GM13976 (cell line): ENCODE data around the gene BCAS3.

Experiments used
- DNase-seq: peaks from one replicate; pipeline ENCODE4 v3.0.0; 2012; ENCODE audit warnings: low spot score
- in situ Hi-C: fragments of 300-500 bp; cut with MboI; formaldehyde crosslinking; loops from one replicate; pipeline ENCODE4 v1.12.0; 2022; ENCODE audit warnings: low sequenced_read_pairs, mixed read lengths, inconsistent platforms; ENCODE audit not compliant: unreplicated experiment
- TF ChIP-seq, protein P1 (sequence below): IDR thresholded peaks from 2 replicates; pipeline ENCODE4 v1.5.1; 2012; ENCODE audit warnings: borderline replicate concordance, mild to moderate bottlenecking; ENCODE audit not compliant: insufficient read depth; ENCODE audit errors: extremely low read depth, missing control alignments, control extremely low read depth

BCAS3 gene

DNA sequence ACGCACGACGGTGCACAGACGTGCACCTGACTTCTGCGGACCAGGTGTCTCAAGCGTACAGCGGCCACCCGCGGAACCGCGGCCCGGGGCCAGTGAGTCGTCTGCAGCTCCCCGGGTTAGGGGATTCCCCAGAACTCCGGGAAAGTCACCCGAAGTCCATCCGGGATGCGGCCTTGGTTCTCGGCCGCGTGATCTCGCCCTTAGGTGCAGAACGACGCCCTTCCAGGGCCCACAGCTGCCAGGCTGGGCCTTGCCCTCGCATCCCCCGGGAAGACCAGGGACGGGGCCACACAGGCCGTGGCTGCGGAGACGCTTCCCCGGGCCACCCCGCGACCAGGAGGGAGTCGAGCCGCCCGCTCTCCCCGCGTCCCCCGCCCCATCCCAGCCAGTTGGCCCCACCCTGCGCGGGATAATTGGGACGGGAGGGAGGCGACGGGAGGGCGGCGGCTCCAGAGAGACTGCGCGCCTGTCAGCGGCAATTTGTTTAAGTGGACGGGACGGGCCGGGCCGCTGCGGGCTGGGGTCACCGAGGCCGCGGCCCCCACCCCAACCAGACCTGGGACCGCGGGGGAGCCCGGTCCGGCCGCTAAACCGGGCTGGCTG, 718.4 kb downstream of the BCAS3 start:
- TF ChIP-seq, protein P1, sequence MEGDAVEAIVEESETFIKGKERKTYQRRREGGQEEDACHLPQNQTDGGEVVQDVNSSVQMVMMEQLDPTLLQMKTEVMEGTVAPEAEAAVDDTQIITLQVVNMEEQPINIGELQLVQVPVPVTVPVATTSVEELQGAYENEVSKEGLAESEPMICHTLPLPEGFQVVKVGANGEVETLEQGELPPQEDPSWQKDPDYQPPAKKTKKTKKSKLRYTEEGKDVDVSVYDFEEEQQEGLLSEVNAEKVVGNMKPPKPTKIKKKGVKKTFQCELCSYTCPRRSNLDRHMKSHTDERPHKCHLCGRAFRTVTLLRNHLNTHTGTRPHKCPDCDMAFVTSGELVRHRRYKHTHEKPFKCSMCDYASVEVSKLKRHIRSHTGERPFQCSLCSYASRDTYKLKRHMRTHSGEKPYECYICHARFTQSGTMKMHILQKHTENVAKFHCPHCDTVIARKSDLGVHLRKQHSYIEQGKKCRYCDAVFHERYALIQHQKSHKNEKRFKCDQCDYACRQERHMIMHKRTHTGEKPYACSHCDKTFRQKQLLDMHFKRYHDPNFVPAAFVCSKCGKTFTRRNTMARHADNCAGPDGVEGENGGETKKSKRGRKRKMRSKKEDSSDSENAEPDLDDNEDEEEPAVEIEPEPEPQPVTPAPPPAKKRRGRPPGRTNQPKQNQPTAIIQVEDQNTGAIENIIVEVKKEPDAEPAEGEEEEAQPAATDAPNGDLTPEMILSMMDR, result no peak
- no peak for DNase-seq
- in situ Hi-C loops, result no loop called here

DNA sequence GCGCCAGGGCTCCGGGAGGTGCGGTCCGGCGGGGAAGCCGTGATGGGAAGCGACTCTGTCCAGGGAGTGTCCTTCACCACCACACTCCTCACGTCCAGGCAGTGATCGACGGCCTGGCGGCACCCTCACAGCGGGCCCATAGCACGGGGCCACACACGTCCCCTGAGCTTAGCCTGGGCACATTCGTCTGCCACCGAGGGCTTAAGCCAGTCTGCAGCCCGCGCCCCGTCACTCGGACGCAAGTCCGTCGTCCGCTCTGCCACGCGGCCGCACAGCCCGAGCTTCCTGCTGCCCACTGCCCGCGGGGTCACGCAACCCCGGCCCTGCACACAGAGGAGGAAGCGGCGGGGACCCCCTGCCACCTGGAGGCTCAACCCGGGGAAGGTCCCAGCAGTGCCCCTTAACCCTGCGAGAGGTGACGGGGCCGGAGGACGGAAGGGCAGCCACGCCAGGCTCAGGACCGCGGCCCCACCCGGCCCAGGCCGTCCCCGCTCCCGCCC, 719.0 kb downstream of the BCAS3 start:
- DNase-seq, result no peak

GRCh38 chr17:61397086-61397842, 719.6 kb downstream of the BCAS3 start:
- in situ Hi-C loops, result no loop called here
- TF ChIP-seq, protein P1, result no peak
- no peak for DNase-seq

More for the DNA sequence above, 719.0 kb downstream of the BCAS3 start:
- TF ChIP-seq, protein P1, result no peak
- in situ Hi-C loops, result no loop called here

DNA sequence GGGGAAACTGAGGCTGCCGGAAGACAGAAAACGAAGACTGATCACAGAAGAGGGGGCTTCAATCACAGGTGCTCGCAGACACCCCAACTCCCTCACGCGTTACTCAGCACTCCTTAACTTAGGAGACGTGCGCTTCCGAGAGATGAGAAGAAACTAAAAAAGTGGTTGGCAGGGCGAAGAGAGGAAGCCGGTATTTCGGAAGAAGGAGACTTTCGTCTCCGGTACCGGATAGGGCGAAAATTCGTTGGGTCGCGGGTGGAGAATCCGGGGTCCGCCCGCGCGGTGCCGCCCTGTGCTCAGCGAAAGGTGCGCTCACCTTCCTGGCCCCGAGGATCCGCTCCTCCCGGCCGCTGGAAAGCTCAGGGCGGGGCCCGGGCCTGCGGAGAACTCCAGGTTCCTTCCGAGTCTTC, 721.1 kb downstream of the BCAS3 start:
- TF ChIP-seq, protein P1, result no peak
- no peak for DNase-seq
- in situ Hi-C loops, result no loop called here

DNA sequence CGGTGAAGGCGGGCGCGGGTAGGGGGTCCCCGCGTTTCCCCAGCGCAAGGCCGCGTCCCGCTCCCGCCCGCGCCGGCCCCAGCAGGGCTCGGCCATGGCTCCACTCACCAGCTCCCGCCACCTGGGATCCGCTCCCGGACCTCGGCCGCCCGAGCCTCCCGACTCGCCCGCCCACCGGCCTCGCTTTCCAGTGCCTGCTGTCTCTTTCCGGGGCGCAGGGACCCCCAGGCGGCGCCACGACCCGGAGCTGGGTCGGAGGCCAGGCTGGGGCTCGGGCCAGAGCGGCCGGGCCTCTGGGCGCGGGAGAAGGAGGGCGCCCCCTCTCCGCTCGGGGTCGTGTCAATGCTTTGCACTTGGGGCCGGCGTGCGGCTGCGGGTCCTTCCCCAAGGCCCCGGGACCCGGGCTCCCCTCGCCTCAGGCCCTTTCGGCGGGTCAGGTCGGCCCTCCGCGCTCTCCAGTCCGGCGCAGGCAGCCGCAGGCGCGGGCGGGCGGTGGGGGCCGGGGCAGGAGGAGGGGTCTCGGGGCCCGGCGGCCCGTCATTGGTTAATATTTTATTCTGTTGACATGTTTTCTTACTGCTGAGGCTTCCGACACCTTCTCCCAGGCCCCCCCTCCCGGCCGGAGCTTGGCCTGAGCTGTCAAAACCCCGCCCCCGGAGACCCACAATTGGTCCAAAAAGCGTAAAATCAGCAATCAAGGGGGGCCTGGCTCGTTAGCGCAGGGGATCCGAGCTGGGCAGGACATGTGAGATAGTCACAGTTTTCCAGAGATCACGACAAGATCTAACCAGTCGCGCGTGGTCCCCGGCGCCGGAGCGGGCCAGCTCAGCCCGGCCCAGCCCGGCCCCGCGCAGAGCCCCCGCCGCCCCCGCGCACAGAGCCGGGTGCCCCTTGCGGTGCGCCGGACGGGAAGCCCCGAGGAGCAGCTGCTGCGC, 721.7 kb downstream of the BCAS3 start, which contains the start of gene TBX2:
TSS of gene TBX2 (plus strand) at position 713 of the 935 bp plus-strand sequence. CDS start 334 bp downstream, outside the sequence.
- in situ Hi-C loops, result loop anchor here (25.0 kb wide), 1 partner anchor 438 kb away; no protein-coding TSS in a partner anchor
- TF ChIP-seq, protein P1, result no peak
- no peak for DNase-seq
